Upper lobe of left lung (tissue), 4 donors: Measurements from ENCODE around the gene CCM2L.

Experiments
- CTCF ChIP-seq, 6 experiments: fragments of 450-650 bp in 4 of 6; fragments of 200-600 bp in 2 of 6; sonication (generic) in 2 of 6; IDR thresholded peaks; one replicate each; pipeline ENCODE4 v1.5.1; 2016 to 2019; ENCODE audit warnings: antibody characterized with exemption in 6 of 6
- EP300 ChIP-seq, 4 donors: sonication (generic); formaldehyde crosslinking; IDR thresholded peaks; one replicate each; pipeline ENCODE4 v1.5.1; 2017; ENCODE audit warnings: antibody characterized with exemption in 4 of 4, control low read depth in 2 of 4
- POLR2A ChIP-seq, 4 donors: fragments of 450-650 bp; IDR thresholded peaks; one replicate each; pipeline ENCODE4 v1.5.1; 2016 to 2017; ENCODE audit warnings: antibody characterized with exemption in 4 of 4, mild to moderate bottlenecking in 2 of 4
- POLR2AphosphoS5 ChIP-seq, 2 donors: sonication (generic); formaldehyde crosslinking; IDR thresholded peaks; one replicate each; pipeline ENCODE4 v1.5.1; 2017; ENCODE audit warnings: antibody characterized with exemption in 2 of 2

- no peak for TF ChIP-seq CTCF (IDR thresholded peaks at IDR 0.05)
- no peak for TF ChIP-seq POLR2A (IDR thresholded peaks at IDR 0.05)
- TF ChIP-seq EP300 (IDR thresholded peaks at IDR 0.05): no peak
- TF ChIP-seq POLR2AphosphoS5 (IDR thresholded peaks at IDR 0.05): no peak
Measured at GRCh38 chr20:32057656-32058184, 47.5 kb downstream of the CCM2L start.
